ENCODE results near the gene IPPK.

DNA sequence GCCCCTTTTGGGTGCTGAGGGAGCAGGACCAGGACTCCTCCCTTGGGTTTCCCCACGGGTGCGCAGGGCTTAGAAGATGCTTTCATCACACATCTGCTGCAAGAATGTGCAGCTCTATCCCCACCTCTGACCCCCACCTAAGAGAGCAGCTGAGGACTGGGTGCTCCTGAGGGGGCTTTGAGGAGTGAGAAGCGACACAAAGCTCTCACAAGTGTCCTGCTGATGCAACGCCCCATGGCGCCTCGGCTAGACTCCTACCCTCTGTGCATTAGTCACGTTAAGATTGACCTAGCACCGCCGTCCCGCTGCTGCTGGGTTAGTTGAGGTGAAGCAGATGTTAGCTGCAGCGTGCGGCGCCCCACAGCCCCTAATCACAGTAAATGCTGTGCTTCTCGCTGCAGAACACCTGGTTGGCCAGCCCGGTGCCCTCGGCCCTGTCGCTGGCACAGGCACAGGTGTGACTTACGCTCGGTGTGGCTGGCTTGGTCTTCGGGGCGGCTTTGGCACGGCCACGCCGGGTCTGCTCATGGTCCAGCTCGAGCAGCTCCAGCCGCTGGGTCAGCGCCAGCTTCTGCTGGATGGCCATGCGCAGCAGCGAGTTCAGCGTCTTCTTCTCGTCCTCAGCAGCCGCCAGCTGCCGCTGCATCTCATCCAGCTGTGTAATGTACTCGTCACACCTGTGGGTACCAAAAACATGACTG, 45.0 kb upstream of the IPPK start:
- TF ChIP-seq ARNT (IDR thresholded peaks at IDR 0.05) (no peak), BHLHE40 (IDR thresholded peaks at IDR 0.05; ENCODE audit: borderline replicate concordance) (no peak), CTBP1 (IDR thresholded peaks at IDR 0.05; ENCODE audit: borderline replicate concordance) (no peak), LEF1 (IDR thresholded peaks at IDR 0.05; ENCODE audit: borderline replicate concordance) (no peak), SP1 (IDR thresholded peaks at IDR 0.05) (no peak), FOXK2 (IDR thresholded peaks at IDR 0.05) (no peak)
- TF ChIP-seq, protein P1, sequence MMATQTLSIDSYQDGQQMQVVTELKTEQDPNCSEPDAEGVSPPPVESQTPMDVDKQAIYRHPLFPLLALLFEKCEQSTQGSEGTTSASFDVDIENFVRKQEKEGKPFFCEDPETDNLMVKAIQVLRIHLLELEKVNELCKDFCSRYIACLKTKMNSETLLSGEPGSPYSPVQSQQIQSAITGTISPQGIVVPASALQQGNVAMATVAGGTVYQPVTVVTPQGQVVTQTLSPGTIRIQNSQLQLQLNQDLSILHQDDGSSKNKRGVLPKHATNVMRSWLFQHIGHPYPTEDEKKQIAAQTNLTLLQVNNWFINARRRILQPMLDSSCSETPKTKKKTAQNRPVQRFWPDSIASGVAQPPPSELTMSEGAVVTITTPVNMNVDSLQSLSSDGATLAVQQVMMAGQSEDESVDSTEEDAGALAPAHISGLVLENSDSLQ (IDR thresholded peaks at IDR 0.05), result no peak

Measured in HEK293T (cell line).